Putamen (tissue), 1 donor: Measurements from ENCODE around the gene DCAF8L2.
"Not testable (repeated sequence)": the region's sequence is repeated elsewhere in the genome, so short reads cannot be mapped to it uniquely, and the experiment has no call there.

Source experiments
- DNase-seq: peaks from one replicate; pipeline ENCODE4 v3.0.0-alpha.2; 2016; ENCODE audit warnings: low spot score

The DCAF8L2 gene

DNA sequence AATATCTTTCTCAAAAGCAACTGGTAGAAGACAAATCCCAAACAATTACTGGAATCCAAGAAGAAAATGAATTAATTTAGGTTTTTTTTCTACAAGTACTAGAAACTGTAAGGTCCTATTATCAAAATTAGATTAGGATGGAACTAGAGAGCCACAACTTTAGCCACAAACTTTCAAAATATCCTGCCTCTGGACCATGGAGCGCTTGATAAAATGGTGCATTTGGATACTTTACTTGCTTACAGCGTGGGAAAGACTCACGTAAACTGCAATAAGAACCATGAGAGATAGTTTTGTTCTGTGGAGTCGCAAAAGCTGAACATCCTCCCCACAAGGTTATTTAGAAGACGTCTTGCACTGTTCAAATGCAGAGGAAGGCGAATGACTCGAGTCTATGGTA lies at the start of gene DCAF8L2:
Gene DCAF8L2 (plus strand): TSS at position 301 of the 400 bp plus-strand sequence. CDS start 156,552 bp downstream, outside the sequence.
- DNase-seq, result no peak

DNA sequence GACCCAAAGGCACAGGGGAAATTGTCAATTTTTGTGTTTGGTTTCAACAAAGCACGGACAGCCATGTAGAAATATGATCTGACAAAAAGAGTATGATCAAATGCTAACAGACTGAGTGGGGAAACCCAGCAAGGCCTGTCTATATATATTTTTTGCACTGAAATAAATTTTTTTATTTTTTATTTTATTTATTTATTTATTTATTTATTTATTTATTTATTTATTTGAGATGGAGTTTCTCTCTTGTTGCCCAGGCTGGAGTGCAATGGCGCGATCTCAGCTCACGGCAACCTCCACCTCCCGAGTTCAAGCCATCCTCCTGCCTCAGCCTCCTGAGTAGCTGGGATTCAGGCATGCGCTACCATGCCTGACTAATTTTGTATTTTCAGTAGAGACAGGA lies 49.0 kb upstream of the DCAF8L2 start:
- not testable (repeated sequence) for DNase-seq

- no peak for DNase-seq
These were observed 41.5 kb upstream of the DCAF8L2 start for GRCh38 chrX:27548624-27549023.

- DNase-seq, result no peak
These were observed 40.5 kb upstream of the DCAF8L2 start for GRCh38 chrX:27549688-27550087.

DNA sequence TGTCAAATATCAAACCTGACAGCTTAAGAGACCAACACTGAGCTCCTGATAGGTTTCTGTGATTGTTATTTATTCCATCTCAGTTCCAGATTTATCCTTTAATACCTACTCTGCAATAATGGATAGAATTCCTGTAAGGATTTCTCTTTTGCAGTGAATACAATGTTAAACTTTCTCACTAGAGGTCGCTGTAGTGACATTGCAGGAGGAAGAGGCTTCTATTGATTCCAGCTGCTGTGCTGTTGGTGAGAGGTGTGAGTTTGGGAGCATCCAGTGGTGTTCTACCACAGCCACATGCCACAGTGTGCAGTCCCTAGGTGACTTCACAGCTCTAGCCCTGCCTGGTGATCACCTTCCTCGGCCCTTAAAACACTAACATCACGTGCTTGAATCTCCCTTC lies 34.6 kb upstream of the DCAF8L2 start:
- peak; percentile 2 for DNase-seq

DNA sequence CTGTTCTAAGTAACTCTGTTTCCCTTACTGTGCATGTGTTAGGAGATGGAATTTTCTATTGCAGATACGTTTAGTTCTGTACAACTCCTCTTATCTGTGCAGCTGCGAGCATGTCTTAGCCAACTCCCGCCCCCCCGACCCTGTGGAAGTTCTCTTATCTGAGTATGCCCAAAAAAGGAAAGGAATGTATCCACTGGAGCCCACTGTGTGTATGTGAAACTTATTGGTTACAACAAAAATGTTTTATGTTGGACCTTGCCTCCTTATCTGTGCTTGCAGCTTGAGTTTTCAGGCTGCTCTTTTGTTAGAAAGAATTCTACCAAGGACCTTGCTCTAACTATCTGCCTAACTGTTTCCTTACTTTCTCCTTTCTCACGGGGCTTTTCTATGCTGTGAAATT lies 24.2 kb upstream of the DCAF8L2 start:
- DNase-seq, result no peak

- no peak for DNase-seq
These were observed 19.0 kb upstream of the DCAF8L2 start for GRCh38 chrX:27571164-27571563.

DNA sequence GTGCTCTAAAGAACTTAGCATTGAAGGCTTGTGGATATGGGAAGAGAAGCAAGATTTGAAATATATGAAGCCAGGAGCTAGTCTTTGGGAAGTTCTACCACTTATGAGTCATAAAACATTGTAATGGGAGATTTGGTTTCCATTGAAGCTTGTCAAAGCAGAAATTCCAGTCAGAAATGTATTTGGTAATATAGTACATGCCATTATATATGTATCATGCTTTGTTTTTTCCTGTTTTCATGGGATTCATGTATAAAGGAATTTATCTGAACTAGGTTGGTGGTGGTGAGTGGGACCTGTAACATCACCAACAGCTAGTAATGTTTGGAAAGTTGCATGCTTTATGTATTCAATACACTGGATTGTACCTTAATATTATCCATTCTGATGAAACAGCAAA lies 14.6 kb upstream of the DCAF8L2 start:
- DNase-seq, result no peak

DNA sequence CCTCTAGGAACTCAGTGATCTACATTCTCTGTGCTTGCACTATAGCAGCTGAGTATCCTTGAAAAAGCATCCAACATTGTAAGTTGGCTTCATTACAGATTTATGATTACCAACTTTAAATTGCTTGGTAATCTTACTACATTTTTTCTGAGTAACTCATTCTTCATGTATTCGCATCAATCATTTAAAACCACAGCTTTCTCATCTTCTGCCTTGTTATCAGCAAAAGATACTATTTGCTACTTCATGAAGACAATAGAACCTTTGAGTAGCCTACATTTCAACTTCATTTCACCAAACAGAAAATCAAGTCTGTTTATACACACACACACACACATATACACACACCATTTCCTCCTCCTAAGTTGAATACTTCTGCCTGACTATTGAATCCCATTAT lies 6.2 kb upstream of the DCAF8L2 start:
- no peak for DNase-seq

DNA sequence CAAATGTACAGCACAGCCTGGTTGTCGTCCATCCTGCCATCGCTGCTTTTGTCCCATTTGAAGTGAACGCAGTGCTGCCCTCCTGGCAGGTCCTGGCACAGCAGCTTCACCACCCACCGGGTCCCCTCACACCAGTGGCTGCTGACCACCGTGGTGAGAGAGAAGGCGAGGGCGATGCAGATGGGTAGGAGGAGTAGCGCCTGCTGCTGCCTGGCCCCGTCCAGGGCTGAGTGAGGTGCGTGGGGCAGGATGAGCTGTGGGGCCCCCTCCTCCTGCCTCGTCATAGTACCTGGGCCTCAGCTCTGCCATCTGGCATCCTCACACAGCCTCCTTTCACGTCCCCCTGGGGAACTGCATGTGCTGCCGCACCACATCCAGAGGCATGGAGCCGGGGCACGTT lies 1.8 kb downstream of the DCAF8L2 start:
- no peak for DNase-seq

DNA sequence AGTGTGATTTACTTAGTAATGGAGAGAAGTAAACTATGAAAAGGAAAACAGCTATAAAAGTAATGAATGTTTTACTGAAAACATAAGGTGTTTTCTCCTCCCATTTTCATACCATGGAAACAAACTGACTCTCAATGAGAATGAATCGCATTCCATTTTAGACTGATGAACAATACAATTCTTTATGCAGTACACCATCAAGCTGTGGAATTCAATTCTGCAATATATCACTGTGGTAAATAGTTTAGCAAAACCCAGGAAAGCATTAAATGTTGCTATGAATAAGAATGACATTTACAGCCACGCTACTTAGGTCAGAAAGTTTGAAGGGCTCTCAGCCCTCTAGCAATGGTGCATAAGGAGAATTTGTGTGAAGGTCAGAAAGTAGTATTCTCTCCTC lies 7.4 kb downstream of the DCAF8L2 start:
- DNase-seq, result no peak

- no peak for DNase-seq
These were observed 8.2 kb downstream of the DCAF8L2 start for GRCh38 chrX:27598312-27598711.

DNA sequence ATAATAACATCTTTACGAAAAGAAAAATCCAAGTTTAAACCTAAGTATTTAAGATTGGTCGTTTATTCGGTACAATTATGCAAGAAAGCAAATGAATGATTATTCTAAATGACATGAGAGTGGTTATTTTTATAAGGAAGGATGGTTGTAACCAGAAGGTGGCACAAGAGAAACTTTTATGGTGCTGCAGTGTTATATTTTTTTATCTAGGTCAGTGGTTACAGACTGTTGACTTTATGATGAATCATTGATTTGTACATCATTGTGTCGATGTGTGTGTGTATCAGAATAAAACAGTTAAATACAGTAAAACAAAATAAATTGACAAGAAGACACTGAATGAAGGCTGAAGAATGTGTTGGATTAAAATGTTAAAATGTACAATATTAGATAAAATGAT lies 9.8 kb downstream of the DCAF8L2 start:
- DNase-seq, result no peak

GRCh38 chrX:27600686-27601085 lies 10.5 kb downstream of the DCAF8L2 start:
- no peak for DNase-seq

GRCh38 chrX:27608671-27609070 lies 18.5 kb downstream of the DCAF8L2 start:
- DNase-seq, result no peak

GRCh38 chrX:27619459-27619858 lies 29.3 kb downstream of the DCAF8L2 start:
- no peak for DNase-seq

DNA sequence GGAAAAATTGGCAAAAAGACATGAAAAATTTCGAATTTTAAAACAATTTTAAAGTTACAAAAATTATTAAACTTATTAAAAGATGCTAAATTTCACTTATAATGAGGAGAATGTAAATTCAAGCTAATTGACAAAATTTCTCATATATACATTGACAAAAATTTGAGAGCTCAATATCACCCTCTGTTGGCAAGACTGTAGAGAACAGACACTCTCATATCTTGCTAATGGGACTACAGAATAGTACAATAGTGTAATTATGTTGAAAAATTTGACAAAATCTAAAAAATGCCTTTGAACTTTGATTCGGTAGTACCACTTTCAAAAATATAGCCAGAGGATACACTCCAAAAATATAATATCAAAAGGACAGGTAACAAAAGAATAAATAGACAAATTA lies 29.8 kb downstream of the DCAF8L2 start:
- DNase-seq, result no peak

DNA sequence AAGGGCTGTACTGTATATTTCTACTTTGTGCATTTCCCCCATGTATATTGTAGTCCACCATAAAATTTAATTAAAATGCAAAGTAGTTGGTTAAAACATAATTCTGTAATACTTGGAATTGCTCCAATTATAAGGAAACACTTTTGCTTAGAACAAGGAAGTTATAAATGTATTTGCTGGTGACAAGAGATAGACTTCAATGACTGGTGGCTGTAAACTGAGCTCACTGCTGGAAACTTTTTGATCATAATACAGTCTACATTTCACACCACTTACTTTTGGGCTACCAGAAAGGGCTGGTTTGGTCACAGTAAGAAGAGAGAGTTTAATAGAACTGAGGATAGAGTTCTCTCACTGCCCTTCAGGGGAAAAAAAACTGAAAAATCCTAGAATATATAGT lies 32.7 kb downstream of the DCAF8L2 start:
- DNase-seq, result no peak

DNA sequence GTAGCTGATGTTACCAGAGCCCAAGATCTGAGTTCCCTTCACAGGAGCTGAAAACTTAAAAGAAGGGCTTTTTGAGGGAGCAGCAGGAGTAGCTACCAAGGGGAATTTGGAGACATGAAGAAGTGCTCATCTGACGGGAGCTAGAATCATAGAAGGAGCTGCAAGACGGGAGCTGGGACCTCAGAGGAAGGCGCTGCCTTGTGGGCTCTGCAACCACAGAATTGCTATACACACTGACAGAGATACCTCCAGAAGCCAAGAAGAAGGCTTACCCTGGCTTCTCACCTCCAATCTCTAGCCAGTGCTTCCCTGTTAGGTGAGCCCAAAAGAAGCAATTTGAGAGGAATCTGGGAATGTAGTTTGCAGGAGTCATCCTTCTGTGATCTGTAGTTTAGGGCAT lies 35.9 kb downstream of the DCAF8L2 start:
- DNase-seq, result no peak

DNA sequence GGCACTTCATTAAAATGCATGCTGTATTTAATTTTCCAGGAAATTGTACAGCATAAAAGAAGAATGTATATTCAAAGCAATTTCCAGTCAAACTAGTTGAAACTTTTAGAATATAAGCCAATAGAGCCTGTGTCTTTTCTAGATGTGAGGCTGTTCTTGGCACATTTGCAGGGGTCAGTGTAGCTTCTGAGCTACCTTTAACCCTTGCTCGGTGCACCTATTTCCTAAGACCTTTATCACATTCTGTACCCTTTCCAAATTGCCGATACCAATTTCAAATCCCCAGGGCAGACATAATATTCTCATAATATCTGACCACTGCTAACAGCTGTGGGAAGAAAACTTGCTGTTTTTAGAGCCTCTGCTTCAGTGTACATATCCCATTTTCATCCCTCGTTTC lies 43.2 kb downstream of the DCAF8L2 start:
- DNase-seq, result no peak

- no peak for DNase-seq
These were observed 66.4 kb downstream of the DCAF8L2 start for GRCh38 chrX:27656581-27656980.

- no peak for DNase-seq
These were observed 70.7 kb downstream of the DCAF8L2 start for GRCh38 chrX:27660878-27661277.

GRCh38 chrX:27671234-27671633 lies 81.1 kb downstream of the DCAF8L2 start:
- no peak for DNase-seq

- no peak for DNase-seq
These were observed 84.3 kb downstream of the DCAF8L2 start for GRCh38 chrX:27674491-27674890.

- no peak for DNase-seq
These were observed 85.3 kb downstream of the DCAF8L2 start for GRCh38 chrX:27675493-27675892.
